Stimulated activated effector memory CD8-positive, alpha-beta T cell treated with anti-CD3 and anti-CD28 coated beads, Interleukin-12 subunit alpha, Interleukin-12 subunit beta, amount 100 ng/mL, for 72 hours (primary cell): ENCODE measurements around the gene RNF213.
A peak's percentile ranks its signal among the peaks of the same experiment; 100 is the strongest.

Source experiments
- ATAC-seq: fragments of 150-1000 bp; cut with Tn5 transposase; 2 replicates; pipeline ENCODE4 v1.10.0; 2021
- DNase-seq, 2 donors: peaks; one replicate each; pipeline ENCODE4 v3.0.0; 2021 to 2022; ENCODE audit warnings: low spot score in 2 of 2
- H3K27ac Mint-ChIP-seq: one replicate; pipeline ENCODE4 v1.8.0; 2022; ENCODE audit warnings: mild to moderate bottlenecking, mixed read lengths
- H3K36me3 Mint-ChIP-seq: one replicate; pipeline ENCODE4 v1.8.0; 2022; ENCODE audit warnings: mild to moderate bottlenecking, mixed read lengths
- H3K4me1 Mint-ChIP-seq: one replicate; pipeline ENCODE4 v1.8.0; 2022; ENCODE audit warnings: mixed read lengths
- H3K4me3 Mint-ChIP-seq: one replicate; pipeline ENCODE4 v1.8.0; 2022; ENCODE audit warnings: mild to moderate bottlenecking, mixed read lengths
- H3K9me3 Mint-ChIP-seq: one replicate; pipeline ENCODE4 v1.8.0; 2022; ENCODE audit warnings: mixed read lengths

Gene RNF213

GRCh38 chr17:80432961-80433550 lies 172.4 kb downstream of the RNF213 start:
- H3K9me3 Mint-ChIP-seq = no peaks in the 10 kb centered on the region
- no peak overlapping the region for H3K4me3 Mint-ChIP-seq
- ATAC-seq = no peak
- no peak overlapping the region for H3K27ac Mint-ChIP-seq
- DNase-seq = no peak
- H3K4me1 Mint-ChIP-seq = no peaks in the 10 kb centered on the region
- no peaks in the 10 kb centered on the region for H3K36me3 Mint-ChIP-seq

- ATAC-seq (no peak), DNase-seq (no peak)
- Mint-ChIP-seq H3K4me1 (no peaks in the 10 kb centered on the region), H3K36me3 (no peaks in the 10 kb centered on the region), H3K27ac (no peak overlapping the region), H3K4me3 (no peak overlapping the region), H3K9me3 (no peaks in the 10 kb centered on the region)
Measured at GRCh38 chr17:80433916-80434666, 173.4 kb downstream of the RNF213 start.

GRCh38 chr17:80437532-80437931 lies 176.9 kb downstream of the RNF213 start:
- ATAC-seq = no peak

GRCh38 chr17:80438806-80439205 lies 178.2 kb downstream of the RNF213 start:
- Mint-ChIP-seq H3K27ac (no peak overlapping the region), H3K9me3 (no peaks in the 10 kb centered on the region), H3K4me3 (no peak overlapping the region), H3K36me3 (no peaks in the 10 kb centered on the region), H3K4me1 (no peaks in the 10 kb centered on the region)
- DNase-seq (no peak), ATAC-seq (no peak)

More at GRCh38 chr17:80437532-80437931, 176.9 kb downstream of the RNF213 start:
- H3K4me1 Mint-ChIP-seq = no peaks in the 10 kb centered on the region
- no peak overlapping the region for H3K4me3 Mint-ChIP-seq
- no peak for DNase-seq
- no peak overlapping the region for H3K27ac Mint-ChIP-seq
- H3K9me3 Mint-ChIP-seq = no peaks in the 10 kb centered on the region
- H3K36me3 Mint-ChIP-seq = no peaks in the 10 kb centered on the region

DNA sequence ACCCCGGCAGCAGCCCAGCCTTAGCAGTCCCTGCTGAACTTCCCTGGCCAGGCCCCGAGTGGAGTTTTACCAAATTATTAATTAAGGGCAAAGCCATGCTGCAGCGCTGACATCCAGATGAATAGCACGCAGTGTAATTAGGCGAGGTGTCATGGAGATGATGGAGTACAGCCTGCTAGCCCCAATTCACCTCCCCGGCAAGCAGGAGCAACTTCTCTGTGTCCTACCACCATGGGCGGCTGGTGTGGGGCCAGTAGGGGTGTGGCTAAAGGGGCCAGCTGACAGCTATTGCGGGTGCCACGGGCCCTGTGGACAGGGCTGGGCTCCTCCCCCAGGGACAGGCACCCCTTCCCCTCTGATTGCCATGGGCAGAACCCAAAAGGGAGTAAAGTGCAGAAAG lies 178.8 kb downstream of the RNF213 start:
- H3K9me3 Mint-ChIP-seq = no peaks in the 10 kb centered on the region
- DNase-seq = no peak
- no peak overlapping the region for H3K27ac Mint-ChIP-seq
- ATAC-seq = no peak
- no peaks in the 10 kb centered on the region for H3K36me3 Mint-ChIP-seq
- H3K4me3 Mint-ChIP-seq = no peak overlapping the region
- H3K4me1 Mint-ChIP-seq = no peaks in the 10 kb centered on the region

DNA sequence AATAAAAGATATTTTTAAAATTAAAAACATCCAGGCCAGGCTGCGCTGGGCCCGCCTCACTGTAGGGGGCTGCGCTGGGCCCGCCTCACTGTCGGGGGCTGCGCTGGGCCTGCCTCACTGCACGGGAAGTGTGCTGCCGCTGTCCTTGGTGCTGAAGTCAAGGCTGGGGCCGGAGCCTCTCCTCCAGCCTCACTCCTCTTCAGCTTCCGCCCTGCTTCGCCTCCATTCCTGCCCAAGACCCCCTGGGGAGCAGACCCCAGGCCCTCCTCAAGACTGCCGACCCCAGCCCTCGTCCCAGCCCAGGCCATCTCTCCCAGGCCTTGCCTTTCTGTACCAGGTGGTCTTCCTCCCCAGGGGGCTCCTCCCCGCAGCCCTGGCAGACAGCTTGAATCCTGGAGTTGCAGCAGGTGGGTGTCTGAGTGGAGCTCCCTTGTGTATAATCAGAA lies 180.5 kb downstream of the RNF213 start:
- no peak overlapping the region for H3K27ac Mint-ChIP-seq

DNA sequence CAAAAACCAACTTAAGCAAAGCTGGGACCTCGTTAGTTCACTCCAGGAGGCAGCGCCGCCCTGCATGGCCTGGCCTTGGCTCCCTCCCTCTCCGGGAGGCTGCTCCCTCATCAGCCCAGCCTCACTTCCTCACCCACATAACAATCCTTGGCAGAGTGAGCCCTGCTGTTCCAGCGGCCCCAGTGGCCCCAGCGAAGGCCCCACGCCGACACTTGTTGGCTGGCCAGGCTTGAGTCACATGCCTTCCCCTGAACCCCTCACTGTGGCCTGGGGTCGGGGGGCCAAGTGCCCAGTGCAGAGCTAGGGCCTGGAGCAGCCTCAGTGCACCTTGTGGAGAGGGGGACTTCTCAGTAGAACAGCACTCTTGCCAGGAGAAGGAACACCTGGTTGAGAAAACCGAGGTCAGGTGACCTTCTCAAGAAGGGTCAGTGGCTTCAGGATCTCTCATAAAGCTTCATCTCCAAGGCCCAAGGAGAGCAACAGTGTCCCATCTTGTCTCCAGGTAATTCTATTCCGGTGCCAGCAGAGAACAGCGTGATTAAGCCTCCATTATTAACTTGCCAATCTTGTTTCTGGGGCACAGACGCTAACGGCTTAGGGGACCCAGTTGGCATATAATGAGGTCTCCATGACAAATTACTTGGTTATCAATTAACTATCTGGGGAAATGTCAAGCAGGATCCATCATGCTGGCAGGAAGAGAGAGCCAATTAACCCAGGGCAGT lies 181.1 kb downstream of the RNF213 start:
- Mint-ChIP-seq H3K4me1 (no peaks in the 10 kb centered on the region), H3K4me3 (no peak overlapping the region), H3K9me3 (no peaks in the 10 kb centered on the region), H3K27ac (no peak overlapping the region), H3K36me3 (no peaks in the 10 kb centered on the region)
- ATAC-seq (no peak), DNase-seq (no peak)

More for the DNA sequence above, 180.5 kb downstream of the RNF213 start:
- Mint-ChIP-seq H3K4me3 (no peak overlapping the region), H3K9me3 (no peaks in the 10 kb centered on the region), H3K4me1 (no peaks in the 10 kb centered on the region), H3K36me3 (no peaks in the 10 kb centered on the region)
- ATAC-seq (no peak), DNase-seq (peak; percentile 36 to 69)

- no peak for ATAC-seq
- DNase-seq = no peak
- H3K9me3 Mint-ChIP-seq = no peaks in the 10 kb centered on the region
- H3K4me3 Mint-ChIP-seq = no peak overlapping the region
- no peaks in the 10 kb centered on the region for H3K36me3 Mint-ChIP-seq
- H3K27ac Mint-ChIP-seq = no peak overlapping the region
- H3K4me1 Mint-ChIP-seq = no peaks in the 10 kb centered on the region
Measured at GRCh38 chr17:80442323-80442659, 181.6 kb downstream of the RNF213 start.

DNA sequence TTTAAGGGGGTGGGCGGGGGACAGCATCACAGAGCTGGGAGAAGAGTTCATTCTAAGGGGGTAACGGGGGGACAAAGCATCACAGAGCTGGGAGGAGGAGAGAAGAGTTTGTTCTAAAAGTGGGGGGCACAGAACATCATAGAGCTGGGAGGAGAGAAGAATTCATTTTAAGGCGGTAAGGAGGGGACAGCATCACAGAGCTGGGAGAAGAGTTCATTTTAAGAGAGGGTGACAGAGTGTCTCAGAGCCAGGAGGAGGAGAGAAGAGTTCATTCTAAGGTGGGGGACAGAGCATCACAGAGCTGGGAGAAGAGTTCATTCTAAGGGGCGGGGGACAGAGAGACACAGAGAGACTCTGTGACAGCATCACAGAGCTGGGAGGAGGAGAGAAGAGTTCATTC lies 182.1 kb downstream of the RNF213 start:
- DNase-seq (no peak), ATAC-seq (no peak)
- no peaks in the 10 kb centered on the region for H3K4me1 Mint-ChIP-seq
- H3K36me3 Mint-ChIP-seq = no peaks in the 10 kb centered on the region
- no peaks in the 10 kb centered on the region for H3K9me3 Mint-ChIP-seq
- H3K4me3 Mint-ChIP-seq = no peak overlapping the region
- H3K27ac Mint-ChIP-seq = no peak overlapping the region

DNA sequence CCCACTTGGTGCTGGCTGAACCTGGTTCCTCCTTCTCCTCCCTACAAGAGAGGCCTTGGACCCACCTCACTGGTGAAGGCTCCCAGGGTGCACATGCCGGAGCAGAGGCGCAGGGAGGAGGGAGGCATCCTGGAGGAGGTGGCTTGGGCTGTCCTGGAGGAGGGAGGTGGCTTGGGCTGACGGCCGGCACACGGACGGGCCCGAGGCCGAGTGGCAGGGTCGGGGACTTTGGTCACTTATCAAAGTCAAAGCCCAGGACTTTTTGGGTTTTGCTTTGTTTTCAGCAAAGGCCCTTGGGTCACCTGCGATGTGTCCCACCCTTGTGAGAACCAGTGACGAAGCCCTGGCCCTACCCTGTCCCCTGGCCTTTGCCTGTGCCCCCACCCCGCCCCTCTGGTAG lies 182.8 kb downstream of the RNF213 start:
- DNase-seq = no peak
- Mint-ChIP-seq H3K9me3 (no peaks in the 10 kb centered on the region), H3K27ac (no peak overlapping the region), H3K4me3 (no peak overlapping the region), H3K4me1 (no peaks in the 10 kb centered on the region), H3K36me3 (no peaks in the 10 kb centered on the region)
- ATAC-seq = no peak

DNA sequence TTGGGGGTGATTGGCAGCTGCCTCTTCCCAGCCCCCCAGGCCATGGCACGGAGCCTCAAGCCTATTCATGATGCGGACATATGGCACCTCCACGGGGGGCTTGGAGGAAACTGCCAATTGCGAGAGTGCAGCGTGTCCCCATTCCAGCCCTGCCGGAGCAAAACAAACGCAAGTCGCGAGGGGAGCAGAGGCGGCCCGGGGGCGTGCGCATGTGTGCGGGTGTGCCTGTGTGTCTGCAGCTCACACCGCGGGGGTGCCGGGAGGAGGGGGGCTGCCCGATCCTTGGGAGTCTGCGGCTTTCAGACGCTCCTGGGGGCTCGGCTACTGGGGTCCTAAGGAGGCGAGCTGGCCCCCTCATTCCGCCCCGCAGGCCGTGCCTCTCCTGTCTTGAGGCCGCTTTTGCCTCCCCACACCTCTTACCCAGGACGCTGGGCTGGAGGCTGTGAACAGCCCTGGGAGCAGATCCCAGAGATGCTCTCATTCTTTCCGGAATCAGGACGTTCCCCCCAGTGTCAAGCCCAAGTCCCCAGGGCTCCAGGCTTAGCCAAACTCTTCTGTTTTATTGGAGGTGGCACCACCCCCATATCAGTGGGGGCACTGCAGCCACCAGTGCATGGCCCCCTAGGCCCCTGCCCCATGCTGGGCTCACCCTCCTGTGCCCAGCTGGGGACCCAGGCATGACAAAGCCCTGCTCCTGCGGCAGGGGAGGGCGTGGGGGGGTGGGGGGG lies 183.4 kb downstream of the RNF213 start:
- ATAC-seq = no peak
- Mint-ChIP-seq H3K36me3 (no peaks in the 10 kb centered on the region), H3K27ac (no peak overlapping the region), H3K4me3 (no peak overlapping the region), H3K4me1 (no peaks in the 10 kb centered on the region), H3K9me3 (no peaks in the 10 kb centered on the region)
- DNase-seq = no peak

- DNase-seq (no peak), ATAC-seq (no peak)
- Mint-ChIP-seq H3K4me3 (no peak overlapping the region), H3K36me3 (no peaks in the 10 kb centered on the region), H3K27ac (no peak overlapping the region), H3K4me1 (no peaks in the 10 kb centered on the region), H3K9me3 (no peaks in the 10 kb centered on the region)
Measured at GRCh38 chr17:80444644-80444979, 184.0 kb downstream of the RNF213 start.

GRCh38 chr17:80445007-80445725 lies 184.5 kb downstream of the RNF213 start:
- DNase-seq (no peak), ATAC-seq (no peak)
- no peak overlapping the region for H3K4me3 Mint-ChIP-seq
- H3K4me1 Mint-ChIP-seq = no peaks in the 10 kb centered on the region
- no peak overlapping the region for H3K27ac Mint-ChIP-seq
- H3K36me3 Mint-ChIP-seq = no peaks in the 10 kb centered on the region
- no peaks in the 10 kb centered on the region for H3K9me3 Mint-ChIP-seq

GRCh38 chr17:80445726-80446110 lies 185.1 kb downstream of the RNF213 start:
- Mint-ChIP-seq H3K4me3 (no peak overlapping the region), H3K27ac (no peak overlapping the region), H3K9me3 (no peaks in the 10 kb centered on the region), H3K4me1 (no peaks in the 10 kb centered on the region), H3K36me3 (no peaks in the 10 kb centered on the region)
- DNase-seq (no peak), ATAC-seq (no peak)
